ENCODE results near the gene DSCAML1.
"Not testable (repeated sequence)": the region's sequence is repeated elsewhere in the genome, so short reads cannot be mapped to it uniquely, and the experiment has no call there.

The DSCAML1 gene

DNA sequence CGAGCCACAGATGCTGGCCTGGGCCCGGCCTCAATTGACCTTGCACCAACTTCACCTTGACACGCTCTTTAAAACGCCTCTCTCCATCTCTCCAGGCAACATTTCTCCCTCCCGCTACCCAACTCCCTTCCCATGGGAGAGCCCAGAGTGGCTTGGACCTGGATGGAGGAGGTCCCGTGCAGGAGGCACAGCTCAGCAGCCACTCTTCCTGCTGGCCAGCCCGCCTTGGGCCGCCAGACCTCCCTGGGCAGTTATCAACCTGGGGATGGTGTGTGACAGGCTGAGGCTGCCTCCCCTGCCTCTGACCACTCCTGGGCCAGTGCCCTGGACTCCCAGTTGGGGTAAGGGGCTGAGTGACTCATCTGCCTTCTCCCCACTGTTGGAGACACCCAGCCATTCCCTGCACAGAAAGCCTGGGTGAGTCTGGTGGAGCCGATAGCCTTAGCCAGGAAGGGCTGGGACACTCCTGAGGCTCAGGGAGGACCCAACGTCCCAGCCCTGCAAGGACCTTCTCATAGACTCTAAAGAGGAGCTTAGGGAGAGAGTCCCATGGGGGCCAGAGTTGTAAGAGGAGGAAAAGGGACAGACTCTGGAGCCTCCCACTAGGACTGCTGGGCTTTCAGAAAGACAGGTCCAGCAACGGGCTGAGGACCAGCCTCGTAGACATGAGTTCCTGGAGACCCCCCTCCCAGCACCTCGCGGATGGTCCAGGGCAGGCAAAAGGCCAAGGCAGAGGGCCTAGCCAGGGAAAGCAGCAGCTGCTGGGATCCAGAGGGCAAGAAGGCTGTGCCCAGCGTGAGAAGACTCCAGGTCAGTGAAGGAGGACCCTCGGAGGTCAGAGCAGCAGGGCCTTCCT is 337.7 kb downstream of the DSCAML1 start:
- peaks cover 16% of the 10 kb centered on the region for H3K9me3 ChIP-seq (ENCODE audit: control insufficient read depth, low read length)
- DNase-seq (ENCODE audit: low read depth), result no peak
- H3K27me3 ChIP-seq (replicated peaks; ENCODE audit: control insufficient read depth, insufficient read depth, low read length), result peaks cover 27% of the 10 kb centered on the region
- no peaks in the 10 kb centered on the region for H3K36me3 ChIP-seq (ENCODE audit: control insufficient read depth, insufficient read depth, low read length, severe bottlenecking)
- H3K9ac ChIP-seq (ENCODE audit: low read length), result no peak overlapping the region
- H3K4me1 ChIP-seq (ENCODE audit: control insufficient read depth, insufficient read depth, low read length), result no peaks in the 10 kb centered on the region
- H3K4me3 ChIP-seq (ENCODE audit: low read length), result no peak overlapping the region

GRCh38 chr11:117458275-117459122 is 338.5 kb downstream of the DSCAML1 start:
- H3K9ac ChIP-seq (ENCODE audit: low read length), result no peak overlapping the region
- H3K4me1 ChIP-seq (ENCODE audit: control insufficient read depth, insufficient read depth, low read length), result no peaks in the 10 kb centered on the region
- H3K4me3 ChIP-seq (ENCODE audit: low read length), result no peak overlapping the region
- no peak for DNase-seq (ENCODE audit: low read depth)
- H3K36me3 ChIP-seq (ENCODE audit: control insufficient read depth, insufficient read depth, low read length, severe bottlenecking), result no peaks in the 10 kb centered on the region
- H3K27me3 ChIP-seq (replicated peaks; ENCODE audit: control insufficient read depth, insufficient read depth, low read length), result peaks cover 27% of the 10 kb centered on the region
- peaks cover 25% of the 10 kb centered on the region for H3K9me3 ChIP-seq (ENCODE audit: control insufficient read depth, low read length)

DNA sequence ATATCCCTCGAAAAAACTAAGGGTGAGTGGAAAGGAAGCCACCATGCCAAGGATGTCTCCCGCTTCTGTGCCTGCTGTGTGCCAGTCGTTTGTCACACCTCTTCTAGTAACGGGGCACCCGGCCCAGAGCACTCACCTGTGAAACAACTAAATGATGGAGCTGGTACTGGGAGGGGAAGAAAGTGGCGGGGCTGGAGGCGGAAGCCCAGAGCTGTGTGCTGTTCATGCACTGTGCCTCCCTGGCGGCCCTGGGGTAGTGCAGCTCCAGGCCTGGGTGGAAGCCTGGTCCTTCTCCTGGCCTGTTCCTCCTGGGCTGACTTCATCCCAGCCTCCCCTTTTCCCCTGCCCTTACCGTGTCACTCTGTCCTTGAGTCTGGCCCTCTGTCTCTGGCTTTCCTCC is 339.2 kb downstream of the DSCAML1 start:
- Histone ChIP-seq H3K9ac (ENCODE audit: low read length) (no peak overlapping the region), H3K4me3 (ENCODE audit: low read length) (no peak overlapping the region), H3K4me1 (ENCODE audit: control insufficient read depth, insufficient read depth, low read length) (no peaks in the 10 kb centered on the region), H3K36me3 (ENCODE audit: control insufficient read depth, insufficient read depth, low read length, severe bottlenecking) (no peaks in the 10 kb centered on the region), H3K27me3 (replicated peaks; ENCODE audit: control insufficient read depth, insufficient read depth, low read length) (peaks cover 27% of the 10 kb centered on the region), H3K9me3 (ENCODE audit: control insufficient read depth, low read length) (peaks cover 31% of the 10 kb centered on the region)
- no peak for DNase-seq (ENCODE audit: low read depth)

GRCh38 chr11:117457031-117457785 is 339.8 kb downstream of the DSCAML1 start:
- no peak overlapping the region for H3K9ac ChIP-seq (ENCODE audit: low read length)
- H3K9me3 ChIP-seq (ENCODE audit: control insufficient read depth, low read length), result peaks cover 37% of the 10 kb centered on the region
- no peak overlapping the region for H3K4me3 ChIP-seq (ENCODE audit: low read length)
- H3K27me3 ChIP-seq (replicated peaks; ENCODE audit: control insufficient read depth, insufficient read depth, low read length), result peaks cover 27% of the 10 kb centered on the region
- no peaks in the 10 kb centered on the region for H3K4me1 ChIP-seq (ENCODE audit: control insufficient read depth, insufficient read depth, low read length)
- no peaks in the 10 kb centered on the region for H3K36me3 ChIP-seq (ENCODE audit: control insufficient read depth, insufficient read depth, low read length, severe bottlenecking)
- no peak for DNase-seq (ENCODE audit: low read depth)

DNA sequence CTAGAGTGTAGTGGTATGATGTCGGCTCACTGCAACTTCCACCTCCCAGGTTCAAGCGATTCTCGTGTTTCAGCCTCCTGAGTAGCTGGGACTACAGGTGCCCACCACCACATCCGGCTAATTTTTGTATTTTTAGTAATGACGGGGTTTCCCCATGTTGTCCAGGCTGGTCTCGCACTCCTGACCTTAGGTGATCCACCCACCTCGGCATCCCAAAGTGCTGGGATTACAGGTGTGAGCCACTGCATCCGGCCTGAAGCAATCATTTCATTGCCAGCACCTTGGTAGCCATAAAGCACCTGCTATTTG is 340.3 kb downstream of the DSCAML1 start:
- Histone ChIP-seq H3K27me3 (replicated peaks; ENCODE audit: control insufficient read depth, insufficient read depth, low read length) (peaks cover 27% of the 10 kb centered on the region), H3K9me3 (ENCODE audit: control insufficient read depth, low read length) (peaks cover 42% of the 10 kb centered on the region)
- H3K4me1 ChIP-seq (ENCODE audit: control insufficient read depth, insufficient read depth, low read length); H3K9ac ChIP-seq (ENCODE audit: low read length); DNase-seq (ENCODE audit: low read depth); H3K36me3 ChIP-seq (ENCODE audit: control insufficient read depth, insufficient read depth, low read length, severe bottlenecking); H3K4me3 ChIP-seq (ENCODE audit: low read length): not testable (repeated sequence)

- H3K4me3 ChIP-seq (ENCODE audit: low read length), result no peak overlapping the region
- no peaks in the 10 kb centered on the region for H3K4me1 ChIP-seq (ENCODE audit: control insufficient read depth, insufficient read depth, low read length)
- no peaks in the 10 kb centered on the region for H3K36me3 ChIP-seq (ENCODE audit: control insufficient read depth, insufficient read depth, low read length, severe bottlenecking)
- peaks cover 27% of the 10 kb centered on the region for H3K27me3 ChIP-seq (replicated peaks; ENCODE audit: control insufficient read depth, insufficient read depth, low read length)
- peaks cover 42% of the 10 kb centered on the region for H3K9me3 ChIP-seq (ENCODE audit: control insufficient read depth, low read length)
- DNase-seq (ENCODE audit: low read depth), result no peak
- no peak overlapping the region for H3K9ac ChIP-seq (ENCODE audit: low read length)
These were observed 340.8 kb downstream of the DSCAML1 start for GRCh38 chr11:117456027-117456720.

- Histone ChIP-seq H3K4me1 (ENCODE audit: control insufficient read depth, insufficient read depth, low read length) (no peaks in the 10 kb centered on the region), H3K4me3 (ENCODE audit: low read length) (no peak overlapping the region), H3K27me3 (replicated peaks; ENCODE audit: control insufficient read depth, insufficient read depth, low read length) (peaks cover 26% of the 10 kb centered on the region), H3K9me3 (ENCODE audit: control insufficient read depth, low read length) (peaks cover 42% of the 10 kb centered on the region), H3K36me3 (ENCODE audit: control insufficient read depth, insufficient read depth, low read length, severe bottlenecking) (no peaks in the 10 kb centered on the region), H3K9ac (ENCODE audit: low read length) (no peak overlapping the region)
- no peak for DNase-seq (ENCODE audit: low read depth)
These were observed 342.5 kb downstream of the DSCAML1 start for GRCh38 chr11:117454564-117454917.

GRCh38 chr11:117453886-117454563 is 343.0 kb downstream of the DSCAML1 start:
- H3K27me3 ChIP-seq (replicated peaks; ENCODE audit: control insufficient read depth, insufficient read depth, low read length), result peaks cover 27% of the 10 kb centered on the region
- H3K36me3 ChIP-seq (ENCODE audit: control insufficient read depth, insufficient read depth, low read length, severe bottlenecking), result no peaks in the 10 kb centered on the region
- H3K4me3 ChIP-seq (ENCODE audit: low read length), result no peak overlapping the region
- no peaks in the 10 kb centered on the region for H3K4me1 ChIP-seq (ENCODE audit: control insufficient read depth, insufficient read depth, low read length)
- peaks cover 42% of the 10 kb centered on the region for H3K9me3 ChIP-seq (ENCODE audit: control insufficient read depth, low read length)
- H3K9ac ChIP-seq (ENCODE audit: low read length), result no peak overlapping the region
- no peak for DNase-seq (ENCODE audit: low read depth)

GRCh38 chr11:117449111-117449693 is 347.8 kb downstream of the DSCAML1 start:
- no peak overlapping the region for H3K9ac ChIP-seq (ENCODE audit: low read length)
- peaks cover 24% of the 10 kb centered on the region for H3K9me3 ChIP-seq (ENCODE audit: control insufficient read depth, low read length)
- DNase-seq (ENCODE audit: low read depth), result no peak
- H3K4me1 ChIP-seq (ENCODE audit: control insufficient read depth, insufficient read depth, low read length), result no peaks in the 10 kb centered on the region
- no peaks in the 10 kb centered on the region for H3K36me3 ChIP-seq (ENCODE audit: control insufficient read depth, insufficient read depth, low read length, severe bottlenecking)
- H3K27me3 ChIP-seq (replicated peaks; ENCODE audit: control insufficient read depth, insufficient read depth, low read length), result peaks cover 43% of the 10 kb centered on the region
- H3K4me3 ChIP-seq (ENCODE audit: low read length), result no peak overlapping the region

Measured in adipocyte (in vitro differentiated cells).